GM19467 (cell line): ENCODE measurements around the gene RREB1.
"Not testable (repeated sequence)": the region's sequence is repeated elsewhere in the genome, so short reads cannot be mapped to it uniquely, and the experiment has no call there.

Source experiments
- ATAC-seq: cut with Tn5 transposase; IDR thresholded peaks from one replicate; pipeline ENCODE4 v1.9.1; 2021; ENCODE audit warnings: mild to moderate bottlenecking, moderate library complexity; ENCODE audit not compliant: unreplicated experiment

Gene RREB1

GRCh38 chr6:7143476-7143974 is 35.8 kb downstream of the RREB1 start:
- no peak for ATAC-seq

DNA sequence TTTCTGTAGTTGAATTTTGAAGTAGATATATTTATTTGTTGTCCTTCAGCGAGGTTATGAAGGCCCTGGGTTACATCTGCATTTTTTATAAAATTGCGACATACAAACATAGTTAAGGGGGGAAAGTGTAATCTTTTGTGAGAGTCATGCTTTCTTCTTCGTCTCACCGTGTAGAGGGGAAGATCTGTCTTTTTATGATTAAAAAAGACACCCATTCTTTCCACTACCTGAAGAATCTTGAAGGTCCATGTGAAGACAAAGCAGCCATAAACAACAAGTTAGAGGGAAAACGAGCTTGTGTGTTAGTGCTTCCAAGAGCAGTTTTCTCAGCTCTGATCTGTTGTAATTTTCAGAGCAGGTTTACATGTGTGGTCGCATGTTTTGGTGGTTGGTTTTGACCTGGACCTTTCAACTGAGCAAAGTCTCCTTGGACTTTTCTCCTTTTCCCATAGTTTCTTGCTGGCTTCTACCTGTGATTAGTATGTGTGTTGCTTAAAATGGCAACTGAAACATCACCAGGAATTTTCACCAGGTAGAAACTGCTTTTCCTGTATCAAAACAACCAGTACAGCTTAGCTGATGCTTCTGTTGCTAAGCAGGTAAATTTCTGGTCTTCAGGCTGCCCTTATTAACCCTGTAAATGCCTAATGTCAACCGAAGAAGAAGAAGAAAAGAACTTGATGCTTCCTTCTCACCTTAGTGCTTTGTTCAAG is 37.3 kb downstream of the RREB1 start:
- no peak for ATAC-seq

- no peak for ATAC-seq
Observed at GRCh38 chr6:7145585-7145884, 37.8 kb downstream of the RREB1 start.

- ATAC-seq: peak; percentile 53
Observed at GRCh38 chr6:7145885-7146828, 38.4 kb downstream of the RREB1 start.

GRCh38 chr6:7147051-7147671 is 39.4 kb downstream of the RREB1 start:
- no peak for ATAC-seq

GRCh38 chr6:7148100-7148822 is 40.5 kb downstream of the RREB1 start:
- no peak for ATAC-seq

DNA sequence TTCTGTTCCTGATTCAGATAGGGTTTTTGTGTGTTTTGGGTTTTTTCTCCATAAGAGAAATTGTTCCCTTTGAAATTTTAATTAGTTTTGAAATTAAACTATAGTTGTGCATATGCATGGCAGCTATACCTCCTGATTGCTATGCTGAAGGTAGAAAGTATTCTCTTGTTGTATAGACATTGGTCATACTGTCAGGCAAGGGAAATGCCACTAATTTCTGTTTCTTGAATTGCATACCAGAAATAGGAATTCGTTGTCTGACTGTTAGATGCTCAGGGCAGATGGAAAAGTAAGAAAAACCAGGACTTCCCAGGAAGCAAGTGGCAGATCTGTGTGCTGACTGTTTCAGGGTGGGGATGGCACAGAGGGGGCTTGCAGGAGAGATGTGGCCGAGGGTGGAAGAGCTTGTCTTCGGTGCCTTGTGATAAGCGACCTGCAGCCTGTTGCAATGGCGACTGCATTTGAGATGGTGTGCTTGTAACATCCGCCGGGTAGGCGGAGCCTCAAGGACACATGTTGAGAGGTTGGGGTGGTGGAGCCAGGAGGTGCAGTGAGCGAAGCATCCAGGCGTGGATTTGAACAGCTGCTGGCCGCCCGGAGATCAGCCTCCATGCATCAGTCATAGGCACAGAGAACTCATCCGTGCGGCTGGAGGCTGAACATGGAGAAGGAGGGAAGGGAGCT is 42.8 kb downstream of the RREB1 start:
- ATAC-seq: no peak

GRCh38 chr6:7151381-7151780 is 43.6 kb downstream of the RREB1 start:
- no peak for ATAC-seq

GRCh38 chr6:7152462-7152861 is 44.7 kb downstream of the RREB1 start:
- no peak for ATAC-seq

DNA sequence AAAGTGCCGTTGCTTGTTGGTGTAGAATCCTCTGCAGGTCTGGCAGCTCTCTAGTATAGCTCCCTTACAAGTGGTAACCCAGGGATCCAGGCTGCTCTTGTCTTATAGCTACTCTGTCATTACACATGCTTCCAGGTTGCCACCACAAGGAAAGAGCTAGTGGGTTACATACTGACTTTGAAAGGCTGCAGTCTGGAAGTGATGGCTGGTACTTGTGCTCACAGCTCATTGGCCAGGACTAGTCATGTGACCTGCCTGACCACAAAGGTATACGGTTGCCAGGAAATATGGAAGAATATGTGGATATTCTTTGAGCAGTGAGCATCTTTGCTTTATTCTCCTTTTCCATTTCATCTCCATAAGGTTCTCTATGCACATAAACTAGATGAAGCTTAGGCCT is 46.0 kb downstream of the RREB1 start:
- no peak for ATAC-seq

- ATAC-seq: peak; percentile 57
Observed at GRCh38 chr6:7154341-7155139, 46.8 kb downstream of the RREB1 start.

DNA sequence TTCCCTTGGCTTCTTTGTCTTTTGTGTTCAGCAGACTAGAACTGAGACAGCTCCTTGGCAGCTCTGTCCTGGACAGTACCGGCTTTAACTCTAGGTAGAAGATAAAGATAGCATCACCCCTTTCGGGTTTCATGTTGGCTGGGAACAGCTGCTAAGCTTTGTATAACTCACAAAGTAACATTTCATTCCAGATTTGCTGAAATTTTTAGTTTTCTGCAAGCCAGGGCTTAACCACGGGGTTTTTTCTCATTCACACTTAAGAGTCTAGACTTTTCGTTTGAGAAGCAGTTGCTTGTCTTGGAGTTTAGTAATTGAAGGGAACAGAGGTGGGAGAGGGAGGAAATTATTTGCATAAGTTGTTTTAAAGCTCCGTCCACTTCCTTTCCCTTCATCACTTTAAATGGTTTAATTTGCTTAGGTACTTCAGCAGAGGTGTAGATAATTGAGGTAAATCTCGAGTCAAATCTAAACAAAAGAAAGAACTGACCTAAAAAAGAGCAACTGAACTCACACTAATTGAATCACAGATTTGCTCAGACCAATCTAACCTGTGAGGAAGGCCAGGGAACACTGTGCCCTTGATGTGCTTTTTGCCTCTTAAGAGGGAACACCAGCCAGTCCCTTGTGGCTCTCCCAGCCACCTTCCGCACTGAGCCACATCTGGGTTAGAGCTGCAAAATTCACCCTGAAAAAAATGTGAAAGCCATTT is 48.3 kb downstream of the RREB1 start:
- ATAC-seq: peak; percentile 39

GRCh38 chr6:7156643-7157278 is 49.0 kb downstream of the RREB1 start:
- ATAC-seq: no peak

GRCh38 chr6:7157307-7157706 is 49.5 kb downstream of the RREB1 start:
- not testable (repeated sequence) for ATAC-seq

GRCh38 chr6:7157752-7158616 is 50.2 kb downstream of the RREB1 start:
- ATAC-seq: no peak

DNA sequence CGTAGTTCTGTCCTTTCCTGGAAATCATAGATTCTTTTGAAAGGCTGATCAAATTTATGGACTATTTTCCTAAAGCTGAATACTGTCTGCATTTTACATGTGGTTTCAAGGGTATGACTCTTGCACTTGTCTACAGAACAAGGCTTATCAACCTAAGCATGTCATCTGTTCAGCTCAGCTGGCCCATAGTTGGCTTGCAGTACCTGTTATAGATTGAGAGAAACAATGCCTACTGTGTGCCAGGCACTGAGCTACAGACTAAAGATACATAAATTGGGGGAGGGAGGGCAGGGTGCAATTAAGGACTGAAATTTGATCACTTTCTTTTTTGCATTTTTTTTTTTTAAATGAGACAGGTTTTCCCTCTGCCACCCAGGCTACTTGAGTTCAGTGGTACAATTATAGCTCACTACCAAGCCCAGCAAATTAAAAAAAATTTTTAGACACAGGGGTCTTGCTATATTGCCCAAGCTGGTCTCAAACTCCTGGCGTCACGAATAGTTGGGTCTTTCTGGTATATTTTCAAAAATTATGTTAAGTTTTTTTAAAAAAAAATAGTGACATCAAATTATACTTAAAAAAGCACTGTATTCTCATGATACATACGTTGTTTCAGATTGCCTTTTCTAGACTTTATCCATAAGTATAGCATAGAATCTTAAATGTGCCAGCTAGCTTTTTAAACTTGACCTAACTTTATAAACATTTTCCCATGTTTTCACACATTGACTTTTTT is 52.2 kb downstream of the RREB1 start:
- ATAC-seq: no peak

DNA sequence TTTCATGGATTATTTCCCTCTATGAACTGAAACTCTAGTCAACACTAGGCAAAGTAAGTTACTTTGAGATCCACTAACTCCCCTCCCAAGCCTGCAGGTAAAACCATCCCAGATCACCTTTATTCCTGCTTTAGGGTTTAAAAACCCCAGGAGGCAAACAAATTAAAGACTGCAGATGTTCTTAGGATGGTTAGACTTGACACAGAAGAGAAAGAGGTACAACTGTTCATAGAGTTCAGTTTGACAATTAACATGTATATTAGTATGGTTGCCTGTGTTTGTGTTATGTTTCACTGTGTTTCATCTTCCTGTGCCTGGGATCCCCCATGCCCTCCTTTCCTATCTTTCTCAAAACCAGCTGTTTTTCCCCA is 53.5 kb downstream of the RREB1 start:
- no peak for ATAC-seq
